ENCODE data around the gene TCERG1L.

DNA sequence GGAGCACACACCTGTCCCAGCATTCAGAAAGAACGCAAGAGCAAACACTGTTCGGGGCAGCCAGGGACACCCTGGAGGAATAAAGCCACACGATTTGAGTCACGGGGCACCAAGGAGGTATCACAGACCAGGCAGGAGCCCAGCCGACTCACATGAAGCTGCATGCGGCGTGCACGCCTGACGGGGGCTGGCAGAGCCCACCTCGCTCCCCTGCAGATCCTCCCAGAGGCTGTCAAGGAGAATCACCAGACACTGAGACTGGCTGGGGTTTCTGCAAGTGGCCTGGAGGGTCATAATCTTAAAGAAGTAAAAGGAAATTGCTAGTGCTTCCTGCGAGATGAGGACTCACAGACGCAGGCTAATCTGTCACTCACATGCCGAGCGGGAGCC lies 61.6 kb downstream of the TCERG1L start:
- no peak for TF ChIP-seq ZBTB26 (CRISPR knock-in tag; IDR thresholded peaks at IDR 0.05)
- TF ChIP-seq, protein P1, sequence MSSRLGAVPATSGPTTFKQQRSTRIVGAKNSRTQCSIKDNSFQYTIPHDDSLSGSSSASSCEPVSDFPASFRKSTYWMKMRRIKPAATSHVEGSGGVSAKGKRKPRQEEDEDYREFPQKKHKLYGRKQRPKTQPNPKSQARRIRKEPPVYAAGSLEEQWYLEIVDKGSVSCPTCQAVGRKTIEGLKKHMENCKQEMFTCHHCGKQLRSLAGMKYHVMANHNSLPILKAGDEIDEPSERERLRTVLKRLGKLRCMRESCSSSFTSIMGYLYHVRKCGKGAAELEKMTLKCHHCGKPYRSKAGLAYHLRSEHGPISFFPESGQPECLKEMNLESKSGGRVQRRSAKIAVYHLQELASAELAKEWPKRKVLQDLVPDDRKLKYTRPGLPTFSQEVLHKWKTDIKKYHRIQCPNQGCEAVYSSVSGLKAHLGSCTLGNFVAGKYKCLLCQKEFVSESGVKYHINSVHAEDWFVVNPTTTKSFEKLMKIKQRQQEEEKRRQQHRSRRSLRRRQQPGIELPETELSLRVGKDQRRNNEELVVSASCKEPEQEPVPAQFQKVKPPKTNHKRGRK (tag; IDR thresholded peaks at IDR 0.05): no peak
- no peak for TF ChIP-seq STAT5B (CRISPR knock-in tag; IDR thresholded peaks at IDR 0.05)
- no peak for TF ChIP-seq ZNF253 (CRISPR knock-in tag; conservative IDR thresholded peaks at IDR 0.05)
- no peak for TF ChIP-seq HINFP (tag; conservative IDR thresholded peaks at IDR 0.05; ENCODE audit: low read depth)
- no peak for TF ChIP-seq CHD4 (IDR thresholded peaks at IDR 0.05; ENCODE audit: insufficient read depth, insufficient replicate concordance, low read depth, low read length, poor library complexity, severe bottlenecking)
- no peak for TF ChIP-seq STAG1 (CRISPR knock-in tag; IDR thresholded peaks at IDR 0.05; ENCODE audit: borderline replicate concordance)
- TF ChIP-seq FOSL1 (tag; conservative IDR thresholded peaks at IDR 0.05): no peak
- no peak for TF ChIP-seq TCFL5 (CRISPR knock-in tag; conservative IDR thresholded peaks at IDR 0.05)
- no peak for TF ChIP-seq HNRNPUL1 (IDR thresholded peaks at IDR 0.05; ENCODE audit: low read length)
- no peak for TF ChIP-seq JUN (IDR thresholded peaks at IDR 0.05; ENCODE audit: borderline replicate concordance, low read depth, low read length)
- no peak for TF ChIP-seq JUN (CRISPR knock-in tag; IDR thresholded peaks at IDR 0.05; ENCODE audit: borderline replicate concordance)
